HG03457 (cell line): Measurements from ENCODE around the gene NRF1.

Source experiments
- ATAC-seq: cut with Tn5 transposase; IDR thresholded peaks from one replicate; pipeline ENCODE4 v1.9.1; 2021; ENCODE audit warnings: moderate number of reproducible peaks; ENCODE audit not compliant: unreplicated experiment

The NRF1 gene

DNA sequence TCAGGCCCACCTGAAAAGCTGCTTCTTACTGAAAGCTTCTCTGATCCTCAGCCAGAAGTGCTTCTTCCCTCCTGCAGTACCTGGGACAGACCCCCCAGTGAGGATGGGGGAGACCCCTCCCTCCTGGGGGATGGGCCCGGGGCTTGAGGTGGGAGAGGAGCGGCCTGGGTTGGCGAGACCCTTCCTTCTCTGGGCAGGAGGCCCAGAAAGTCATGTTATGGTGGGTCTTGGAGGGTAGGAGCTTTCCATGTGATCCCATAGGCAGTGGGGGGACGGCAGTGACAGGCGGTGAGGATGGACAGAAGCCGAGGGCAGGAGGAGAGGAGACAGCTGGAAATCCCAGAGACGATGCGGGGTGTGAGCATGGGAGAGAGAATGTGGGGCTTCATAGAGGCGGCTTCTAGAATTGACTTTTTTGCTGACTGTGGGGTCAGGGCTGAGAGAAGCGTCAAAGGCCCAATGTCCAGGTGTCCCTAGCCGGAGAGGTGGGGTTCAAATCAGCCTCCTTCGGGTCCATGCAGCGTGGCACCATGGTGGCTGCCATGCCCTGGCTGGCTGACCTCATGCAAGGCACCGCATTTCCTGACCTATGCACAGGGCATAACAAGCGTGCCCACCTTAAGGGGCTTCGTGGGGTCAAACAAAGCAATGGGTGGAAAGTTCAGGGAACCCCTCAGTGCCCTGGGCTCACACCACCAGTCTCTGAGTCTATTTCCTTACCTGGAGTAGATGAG, 187.3 kb downstream of the NRF1 start:
- no peak for ATAC-seq

DNA sequence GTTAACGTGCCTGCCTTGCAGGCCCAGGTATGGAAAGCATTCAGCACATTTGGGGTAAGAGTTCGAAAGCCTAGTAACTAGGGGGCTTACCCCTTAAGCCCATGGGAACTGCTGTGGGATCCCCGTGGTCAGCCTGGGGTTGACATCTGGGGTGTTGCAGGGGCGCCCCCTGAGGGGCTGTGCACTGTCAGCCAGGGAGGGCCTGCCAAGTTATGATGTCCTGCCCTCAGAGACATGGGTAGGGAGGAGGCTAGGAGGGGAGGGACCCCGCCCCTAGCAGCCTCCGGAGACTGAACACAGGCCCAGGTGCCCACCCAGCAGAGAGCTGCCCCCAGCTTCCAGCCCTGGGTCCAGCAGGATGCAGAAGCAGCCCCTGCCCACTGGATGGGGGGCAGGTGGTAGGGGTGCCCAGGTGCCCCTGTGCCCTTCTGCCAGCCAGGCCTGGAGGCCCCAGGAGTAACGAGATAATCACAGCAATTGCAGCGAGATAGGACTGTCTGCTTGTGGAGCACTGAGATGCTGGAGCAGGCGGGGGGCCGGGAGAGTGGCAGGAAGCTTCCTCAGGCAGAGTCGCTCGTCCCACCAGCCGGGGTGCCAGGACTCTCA, 187.9 kb downstream of the NRF1 start:
- ATAC-seq, result no peak

DNA sequence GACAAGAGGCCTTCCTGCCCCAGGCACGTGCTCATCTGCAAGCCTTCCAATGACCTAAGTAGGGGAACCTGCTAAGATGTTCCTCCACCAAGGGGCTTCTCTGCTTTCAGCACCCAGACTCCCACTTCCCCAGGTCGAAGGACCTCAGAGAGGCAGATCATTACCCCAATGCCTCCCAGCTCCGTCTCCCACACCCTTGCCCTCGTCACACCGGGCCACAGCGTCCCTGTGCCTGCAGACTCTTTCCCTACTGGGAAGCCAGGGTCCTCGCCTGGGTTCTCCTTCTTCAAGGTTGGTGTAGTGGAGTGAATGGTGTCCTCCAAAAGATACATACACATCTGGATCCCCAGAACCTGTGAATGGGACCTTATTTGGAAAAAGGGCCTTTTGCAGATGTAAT, 189.4 kb downstream of the NRF1 start:
- ATAC-seq, result no peak

DNA sequence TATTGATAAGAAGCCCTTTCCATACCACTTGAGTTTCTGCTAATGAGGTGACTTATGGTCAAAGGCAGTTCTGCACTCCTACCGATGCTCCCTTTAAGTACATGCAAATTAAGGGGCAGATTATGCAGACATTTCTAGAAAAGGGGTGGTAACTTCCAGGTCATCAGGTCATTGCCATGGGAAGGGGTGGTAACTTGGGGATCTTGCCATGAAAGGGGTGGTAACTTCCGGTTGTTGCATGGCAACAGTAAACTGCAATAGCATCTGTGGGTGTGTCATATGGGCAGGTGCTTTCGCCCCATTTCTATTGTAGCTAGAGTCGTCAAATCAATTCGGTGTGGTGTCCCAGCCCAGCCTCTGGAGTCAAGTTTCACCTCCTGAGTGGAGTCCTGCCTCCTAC, 190.4 kb downstream of the NRF1 start:
- no peak for ATAC-seq

DNA sequence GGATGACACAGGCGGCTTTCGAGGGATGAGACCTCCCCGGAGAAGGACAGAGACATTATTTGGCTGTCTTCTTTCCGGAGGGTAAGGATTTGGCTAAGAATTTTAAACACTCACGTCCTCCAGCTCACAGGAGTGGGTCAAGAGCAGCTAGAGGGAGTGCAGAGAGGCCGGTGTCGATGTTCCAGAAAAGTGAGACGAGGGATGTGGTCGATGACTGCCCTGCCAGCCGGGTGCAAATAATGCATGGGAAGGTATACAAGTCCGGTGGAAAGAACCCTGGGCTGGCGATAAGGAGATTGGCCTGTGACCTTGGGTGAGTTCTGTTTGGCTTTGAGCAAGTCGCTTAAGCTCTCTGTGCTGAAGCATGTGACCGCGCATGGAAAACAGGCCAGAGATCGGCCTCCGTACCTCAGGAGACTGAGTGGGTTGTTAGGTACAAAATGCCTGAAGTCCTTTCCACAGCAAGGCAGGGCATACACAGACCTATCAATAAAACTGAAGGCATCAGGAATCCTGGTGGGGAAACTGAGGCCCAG, 192.1 kb downstream of the NRF1 start:
- ATAC-seq, result no peak

DNA sequence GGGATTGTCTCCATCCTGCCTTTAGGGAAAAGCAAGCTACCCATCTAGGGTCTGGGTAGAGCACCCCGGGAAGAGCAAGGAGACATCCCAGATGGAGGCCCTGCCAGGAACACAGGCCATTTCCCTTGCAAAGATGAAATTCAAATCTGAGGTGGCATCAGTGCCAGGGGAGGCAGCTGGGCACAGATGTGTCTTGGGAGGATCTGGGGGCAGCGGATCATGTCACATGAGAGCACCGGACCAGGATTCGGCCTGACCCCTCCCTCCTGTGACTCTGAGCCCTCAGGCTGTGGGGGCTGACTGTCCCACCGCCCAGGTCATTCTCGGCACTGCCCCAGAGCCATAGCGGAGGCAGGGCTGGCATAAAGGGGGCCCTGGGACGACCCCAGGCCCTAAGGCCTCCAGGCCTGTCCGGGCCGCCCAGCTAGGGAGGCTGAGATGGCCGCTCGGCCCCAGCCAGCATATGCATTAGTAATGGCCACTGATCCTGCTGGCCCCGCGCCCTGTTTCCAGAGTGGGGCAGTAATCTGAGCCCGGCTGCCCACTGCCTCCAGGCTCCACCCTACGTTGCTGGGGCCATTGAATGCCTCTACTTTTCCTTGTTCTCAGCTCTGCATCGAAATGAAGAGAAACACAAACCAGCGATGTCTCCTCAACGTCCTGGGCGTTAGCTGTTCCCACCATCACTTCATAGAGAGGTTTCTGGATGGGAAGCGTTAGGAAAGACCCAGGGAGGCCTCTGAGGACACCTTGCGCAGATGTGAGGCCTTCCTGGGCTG, 192.8 kb downstream of the NRF1 start:
- no peak for ATAC-seq

DNA sequence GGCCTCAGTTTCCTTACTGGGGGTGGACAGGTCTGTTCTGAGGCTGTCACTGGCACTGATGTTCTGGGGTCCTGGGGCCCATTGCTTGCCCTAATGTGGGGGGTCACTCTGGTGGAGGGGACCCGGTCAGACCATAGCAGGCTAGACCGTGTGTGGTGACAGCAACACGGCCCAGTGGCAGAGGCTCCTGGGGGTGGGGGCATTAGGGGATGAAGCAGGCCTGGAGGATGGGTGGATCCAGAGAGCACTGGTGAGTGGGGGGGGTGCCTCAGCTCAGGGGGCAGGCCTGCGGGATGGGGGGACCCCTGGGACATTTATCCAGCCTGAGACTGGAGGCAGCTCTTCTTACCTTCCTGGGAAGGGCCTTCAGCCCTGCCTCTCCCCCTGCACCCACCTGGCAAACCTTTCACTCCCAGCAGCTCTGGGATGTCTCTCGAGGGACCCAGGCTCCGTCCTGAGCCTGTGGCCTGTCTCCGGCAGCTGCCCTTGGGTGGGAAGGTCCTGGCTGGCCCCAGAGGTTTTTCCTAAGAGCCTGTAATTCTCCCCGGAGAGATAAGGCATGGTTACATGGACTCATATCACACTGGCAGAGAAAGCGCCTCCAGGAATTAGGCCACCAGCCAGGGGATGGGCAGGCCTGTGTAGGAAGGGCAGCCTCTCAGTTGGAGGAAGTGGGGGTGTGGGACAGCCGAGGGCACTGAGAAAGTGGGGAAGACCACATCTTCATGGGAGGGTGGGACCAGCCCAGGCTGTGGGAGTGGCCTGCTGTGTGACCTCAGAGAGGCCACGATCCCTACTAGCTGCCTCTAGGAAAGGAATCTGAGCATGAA, 193.6 kb downstream of the NRF1 start:
- ATAC-seq, result no peak
